Endothelial cell of umbilical vein (primary cell): ENCODE results near the gene VAC14.

Experiments used
- CTCF ChIP-seq, 2 donors: IDR thresholded peaks; 1 replicate in 1 of 2; 2 replicates in 1 of 2; pipeline ENCODE4 v1.5.1; 2011; ENCODE audit warnings: low read length in 2 of 2, mild to moderate bottlenecking in 2 of 2, moderate library complexity in 2 of 2, control low read depth in 1 of 2, inconsistent platforms in 1 of 2, low read depth in 1 of 2; ENCODE audit not compliant: insufficient read depth in 1 of 2; ENCODE audit errors: extremely low read depth in 1 of 2
- EZH2 ChIP-seq: IDR thresholded peaks from 2 replicates; pipeline ENCODE4 v1.6.1; 2012; ENCODE audit warnings: borderline replicate concordance, low read depth, mild to moderate bottlenecking, moderate library complexity, low read length, inconsistent platforms; ENCODE audit not compliant: severe bottlenecking
- FOS ChIP-seq: IDR thresholded peaks from 2 replicates; pipeline ENCODE4 v1.6.1; 2011; ENCODE audit warnings: mild to moderate bottlenecking, low read length, moderate library complexity, borderline replicate concordance; ENCODE audit not compliant: insufficient read depth
- GATA2 ChIP-seq: IDR thresholded peaks from 2 replicates; pipeline ENCODE4 v1.7.0; 2011; ENCODE audit warnings: low read depth, mild to moderate bottlenecking, moderate library complexity, mixed read lengths, low read length; ENCODE audit not compliant: insufficient read length, insufficient read depth
- JUN ChIP-seq: IDR thresholded peaks from 2 replicates; pipeline ENCODE4 v1.6.1; 2011; ENCODE audit warnings: borderline replicate concordance, low read depth; ENCODE audit not compliant: insufficient read length, insufficient read depth
- MYC ChIP-seq: IDR thresholded peaks from one replicate; pipeline ENCODE4 v1.6.1; 2011; ENCODE audit warnings: mild to moderate bottlenecking, low read depth, low read length
- POLR2A ChIP-seq: IDR thresholded peaks from 2 replicates; pipeline ENCODE4 v1.6.1; 2012; ENCODE audit warnings: low read depth, mild to moderate bottlenecking, control low read depth, low read length
- POLR2AphosphoS5 ChIP-seq: IDR thresholded peaks from 2 replicates; pipeline ENCODE4 v1.6.1; 2012; ENCODE audit warnings: low read depth, mild to moderate bottlenecking, control low read depth, low read length, moderate library complexity; ENCODE audit not compliant: insufficient read depth
- TF ChIP-seq, protein P1 (sequence below): IDR thresholded peaks from 2 replicates; pipeline ENCODE4 v1.6.1; 2011; ENCODE audit not compliant: insufficient read depth, insufficient read length

DNA sequence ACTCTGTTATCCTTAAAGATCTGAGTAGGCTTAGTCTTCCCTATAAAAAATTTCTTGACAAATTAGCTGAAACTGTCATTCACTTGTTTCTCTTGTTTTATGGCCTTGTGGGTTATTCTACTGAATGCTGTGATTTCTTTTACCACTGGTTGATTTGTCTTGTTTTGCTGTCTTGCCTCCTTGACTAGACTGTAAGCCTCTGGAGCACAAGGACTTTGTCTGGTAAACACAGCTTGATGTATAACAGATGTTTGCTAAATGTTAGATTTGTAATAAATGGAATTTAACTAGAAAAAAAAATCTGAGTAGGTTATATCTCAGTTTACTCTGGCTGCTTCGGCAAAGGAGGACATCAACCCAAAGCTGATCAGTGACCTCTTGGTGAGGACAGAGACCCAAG is 21.6 kb downstream of the VAC14 start:
- TF ChIP-seq CTCF (IDR thresholded peaks at IDR 0.05; ENCODE audit: extremely low read depth in 1 of 2, insufficient read depth in 1 of 2, low read depth in 1 of 2, low read length in 2 of 2), result no peak
- no peak for TF ChIP-seq EZH2
- no peak for TF ChIP-seq JUN
- TF ChIP-seq, protein P1, sequence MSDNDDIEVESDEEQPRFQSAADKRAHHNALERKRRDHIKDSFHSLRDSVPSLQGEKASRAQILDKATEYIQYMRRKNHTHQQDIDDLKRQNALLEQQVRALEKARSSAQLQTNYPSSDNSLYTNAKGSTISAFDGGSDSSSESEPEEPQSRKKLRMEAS, result no peak
- no peak for TF ChIP-seq POLR2AphosphoS5
- no peak for TF ChIP-seq POLR2A
- no peak for TF ChIP-seq MYC
- no peak for TF ChIP-seq FOS
- TF ChIP-seq GATA2, result no peak
